GM18868 (cell line): ENCODE results near the gene DGAT2L6.

Experiments used
- ATAC-seq: cut with Tn5 transposase; IDR thresholded peaks from one replicate; pipeline ENCODE4 v1.9.1; 2021; ENCODE audit warnings: mild to moderate bottlenecking, moderate library complexity; ENCODE audit not compliant: unreplicated experiment

Gene DGAT2L6

DNA sequence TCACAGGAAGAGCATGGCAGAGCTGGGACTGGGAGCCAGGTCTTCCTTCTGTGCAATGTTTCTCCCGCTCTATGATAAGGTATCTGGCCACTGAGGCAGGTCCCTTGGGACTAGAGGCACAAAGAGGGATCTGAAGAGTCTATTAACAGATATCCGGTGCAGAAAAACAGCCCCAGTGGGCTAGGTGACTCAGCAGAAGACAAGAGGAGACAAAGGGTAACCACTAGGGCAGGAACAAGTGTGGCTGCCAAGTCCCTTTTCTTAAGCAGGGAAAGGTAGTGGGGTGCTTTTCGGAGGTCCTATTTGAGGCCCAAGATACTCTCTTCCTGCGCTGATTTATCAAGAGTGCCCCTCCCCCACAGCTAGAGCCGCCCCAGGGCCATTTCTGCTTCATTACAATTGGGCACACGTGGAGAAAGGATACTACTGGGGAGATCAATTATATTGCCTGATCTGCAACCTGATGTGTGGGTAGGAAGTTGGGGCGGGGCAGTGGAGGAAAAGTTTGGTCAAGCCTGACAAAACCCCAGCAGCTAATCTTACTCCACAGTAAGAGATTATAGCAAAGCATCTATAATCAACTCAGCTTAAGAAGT is at the start of gene DGAT2L6:
DGAT2L6 (plus strand) TSS at position 546 of the 596 bp plus-strand sequence. CDS start 100 bp downstream, outside the sequence.
- peak; percentile 83 for ATAC-seq

- ATAC-seq, result no peak
Observed at GRCh38 chrX:70128071-70128470, 49.2 kb upstream of the DGAT2L6 start.

DNA sequence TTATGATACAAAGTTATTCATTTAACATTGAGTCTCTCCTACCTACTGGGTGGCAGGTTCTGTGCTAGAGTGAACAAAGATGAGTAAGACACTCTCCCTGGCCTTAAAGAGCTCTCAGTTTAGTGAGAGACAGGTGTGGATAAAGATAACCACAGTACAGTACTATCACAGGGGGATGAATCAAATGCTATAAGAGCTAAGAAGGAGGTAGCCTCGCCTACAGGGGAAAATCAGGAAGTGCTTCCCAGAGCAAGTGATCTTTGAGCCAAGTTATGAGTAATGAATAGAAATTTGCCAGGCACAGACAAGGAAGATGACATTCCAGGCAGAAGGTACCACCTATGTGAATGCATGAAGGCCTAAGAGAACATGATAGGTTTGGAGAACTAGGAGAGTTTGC is 47.5 kb upstream of the DGAT2L6 start:
- ATAC-seq, result no peak

DNA sequence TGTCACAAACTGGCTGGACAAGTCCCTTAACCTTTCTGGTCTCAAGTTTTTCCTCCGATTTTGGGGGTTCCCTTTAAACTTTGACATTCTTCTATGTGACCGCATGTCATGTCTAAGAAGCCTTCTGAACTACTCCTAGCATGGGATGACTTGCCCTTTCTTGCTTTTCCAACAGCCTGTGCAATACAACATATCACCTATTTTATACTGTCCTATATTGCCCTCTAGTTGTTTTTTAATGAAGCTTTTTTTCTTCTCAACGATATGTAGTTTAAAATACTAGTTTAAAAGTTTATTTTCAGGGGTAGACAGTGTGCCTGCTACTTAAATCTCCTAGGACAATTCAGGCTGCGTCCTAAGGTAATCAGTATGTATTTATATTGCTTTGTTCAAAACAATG is 45.1 kb upstream of the DGAT2L6 start:
- ATAC-seq, result no peak

GRCh38 chrX:70132877-70133302 is 44.4 kb upstream of the DGAT2L6 start:
- ATAC-seq, result no peak

DNA sequence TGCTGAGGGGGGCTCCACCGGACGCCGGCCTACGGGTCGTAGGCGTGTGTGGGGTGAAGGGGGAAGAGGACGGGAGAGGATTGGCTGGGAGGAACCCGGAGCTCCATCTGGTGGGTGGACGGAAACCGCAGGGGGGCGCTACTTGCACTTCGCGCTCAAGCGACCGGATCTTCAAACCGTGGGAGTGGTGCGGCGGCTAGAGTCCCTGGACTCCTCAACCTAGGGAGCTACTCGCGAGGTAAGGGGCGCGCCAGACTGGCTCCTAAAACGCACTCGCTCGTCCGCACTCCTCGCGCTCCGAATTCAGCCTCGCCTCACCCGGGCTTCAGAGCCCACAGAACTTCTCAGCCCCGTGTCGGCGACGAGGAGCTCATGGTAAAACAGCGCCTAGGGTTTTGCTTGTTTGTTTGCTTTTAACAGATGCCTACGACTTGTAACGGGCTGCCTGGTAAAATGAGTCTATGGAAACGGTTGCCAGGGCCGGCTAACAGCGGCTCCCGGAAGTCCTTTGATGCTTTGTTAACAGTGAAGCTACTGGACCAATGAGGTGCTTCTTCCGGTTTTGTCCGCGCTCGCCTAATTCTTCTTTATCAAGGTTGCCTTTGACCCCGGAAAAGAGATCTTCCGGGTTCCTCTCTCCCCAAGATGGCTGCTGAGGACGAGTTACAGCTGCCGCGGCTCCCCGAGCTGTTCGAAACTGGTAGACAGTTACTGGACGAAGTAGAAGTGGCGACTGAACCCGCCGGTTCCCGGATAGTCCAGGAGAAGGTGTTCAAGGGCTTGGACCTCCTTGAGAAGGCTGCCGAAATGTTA is 43.8 kb upstream of the DGAT2L6 start, which contains the start of gene IGBP1:
IGBP1 (plus strand) TSS at position 145 of the 813 bp plus-strand sequence; CDS start at position 646, 501 bp downstream.
- peak; percentile 87 for ATAC-seq

DNA sequence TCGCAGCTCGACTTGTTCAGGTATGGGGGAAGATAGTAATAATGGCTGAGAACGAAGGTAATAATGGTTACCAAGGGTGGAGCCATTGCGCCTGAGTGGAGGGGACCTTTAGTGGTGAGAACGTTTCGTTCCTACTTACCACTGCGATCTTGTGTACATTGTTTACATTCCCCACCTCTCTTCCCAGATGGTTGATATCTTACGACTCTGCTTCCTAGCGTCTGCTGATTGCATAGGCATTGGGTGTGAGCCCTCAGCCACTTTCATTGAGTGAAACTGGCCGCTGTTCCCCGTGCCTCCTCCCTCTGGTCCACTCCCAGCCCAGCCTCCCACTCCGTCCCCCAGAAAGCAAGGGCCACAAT is 43.2 kb upstream of the DGAT2L6 start:
- peak; percentile 11 for ATAC-seq

DNA sequence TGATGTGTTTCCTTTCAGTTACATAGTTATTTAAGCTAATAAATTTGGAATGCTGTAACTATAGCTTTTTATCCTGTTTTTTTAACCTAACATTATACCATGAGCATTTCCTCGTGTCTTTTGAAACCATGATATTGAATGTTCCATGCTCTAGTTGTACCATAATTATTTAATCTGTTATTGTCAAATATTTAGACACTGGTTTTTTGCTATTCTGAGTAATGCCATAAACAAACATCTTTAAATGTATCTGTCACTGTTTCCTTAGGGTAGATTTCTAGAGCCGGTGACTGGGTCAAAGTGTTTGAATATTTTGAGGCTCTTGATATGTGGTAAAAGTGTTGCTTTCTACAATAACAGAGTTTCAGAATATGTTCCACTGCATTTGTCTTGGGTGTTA is 38.7 kb upstream of the DGAT2L6 start:
- no peak for ATAC-seq

DNA sequence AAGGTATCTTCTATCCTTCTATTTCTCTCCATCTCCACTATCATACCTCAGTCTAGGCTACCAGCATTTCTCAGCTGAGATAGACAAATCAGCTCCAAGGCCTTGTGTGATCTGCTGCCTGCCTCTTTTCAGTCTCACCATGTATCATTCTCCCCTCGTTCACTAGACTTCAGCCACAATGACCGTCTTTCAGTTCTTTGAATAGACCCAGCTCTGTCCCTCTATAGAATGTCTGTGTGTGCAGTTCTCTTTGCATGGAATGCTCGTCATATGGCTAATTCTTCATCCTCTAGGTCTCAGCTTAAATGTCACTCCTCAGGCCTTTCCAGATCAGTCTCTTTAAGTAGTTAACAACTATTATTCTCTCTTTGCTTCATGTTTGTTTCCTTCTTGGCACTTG is 37.5 kb upstream of the DGAT2L6 start:
- ATAC-seq, result no peak

DNA sequence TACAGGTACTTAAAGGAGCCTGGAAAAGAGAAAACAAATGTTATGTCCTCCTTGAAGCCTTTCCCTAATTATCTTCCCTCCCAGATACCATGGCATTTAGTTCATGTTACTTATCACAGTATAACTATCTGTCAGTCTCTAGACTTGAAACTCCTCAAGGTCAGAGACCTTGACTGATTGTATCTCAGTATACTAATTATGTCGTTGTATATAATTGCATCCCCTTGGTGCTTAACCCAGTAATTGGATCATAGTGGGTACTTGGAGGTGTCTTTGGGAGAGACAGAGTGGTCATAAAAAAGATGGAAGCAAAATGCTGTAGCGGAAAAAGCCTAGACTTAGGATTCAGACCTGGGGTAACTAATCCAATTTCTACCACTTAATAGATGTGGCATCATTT is 35.9 kb upstream of the DGAT2L6 start:
- no peak for ATAC-seq

DNA sequence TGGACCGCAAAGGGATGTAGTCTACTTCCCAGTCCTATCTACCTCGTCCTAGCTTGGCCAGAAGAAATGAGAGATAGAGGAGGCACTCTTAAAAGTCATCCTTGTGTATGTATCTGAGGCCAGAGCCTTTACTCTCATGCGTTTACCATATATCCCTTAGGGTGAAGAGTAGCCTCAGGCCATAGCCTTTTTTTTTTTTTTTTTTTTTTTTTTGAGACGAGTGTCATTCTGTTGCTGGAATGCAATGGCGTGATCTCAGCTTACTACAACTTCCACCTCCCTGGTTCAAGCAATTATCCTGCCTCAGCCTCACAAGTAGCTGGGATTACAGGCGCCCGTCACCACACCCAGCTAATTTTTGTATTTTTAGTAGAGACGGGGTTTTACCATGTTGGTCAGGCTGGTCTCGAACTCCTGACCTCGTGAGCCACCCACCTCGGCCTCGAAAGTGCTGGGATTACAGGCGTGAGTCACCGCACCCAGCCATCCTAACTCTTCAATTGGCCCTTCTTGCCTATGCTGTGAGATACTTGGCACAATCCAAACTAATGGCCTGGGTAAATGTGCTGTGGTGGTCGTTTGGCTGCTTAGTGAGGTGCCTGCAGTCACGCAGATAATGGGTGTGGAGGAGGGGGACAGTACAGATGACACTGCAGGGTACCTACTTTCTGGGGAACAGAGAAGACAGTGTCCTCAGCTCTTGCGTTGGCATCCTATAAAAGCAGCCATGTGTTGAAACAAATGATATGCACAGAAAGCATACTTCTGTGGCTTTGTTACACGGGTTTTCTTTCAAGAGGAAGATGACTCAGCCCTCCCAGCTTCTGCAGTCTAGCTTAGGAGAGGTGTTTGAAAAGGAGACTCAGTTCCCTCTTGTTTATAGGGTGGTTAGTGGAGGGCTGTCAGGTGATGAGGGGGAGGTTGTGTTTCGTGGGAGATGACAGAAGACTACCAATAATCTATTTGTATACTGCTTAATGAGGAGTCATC is 10.4 kb upstream of the DGAT2L6 start:
- no peak for ATAC-seq

GRCh38 chrX:70168238-70169188 is 8.8 kb upstream of the DGAT2L6 start:
- ATAC-seq, result no peak

DNA sequence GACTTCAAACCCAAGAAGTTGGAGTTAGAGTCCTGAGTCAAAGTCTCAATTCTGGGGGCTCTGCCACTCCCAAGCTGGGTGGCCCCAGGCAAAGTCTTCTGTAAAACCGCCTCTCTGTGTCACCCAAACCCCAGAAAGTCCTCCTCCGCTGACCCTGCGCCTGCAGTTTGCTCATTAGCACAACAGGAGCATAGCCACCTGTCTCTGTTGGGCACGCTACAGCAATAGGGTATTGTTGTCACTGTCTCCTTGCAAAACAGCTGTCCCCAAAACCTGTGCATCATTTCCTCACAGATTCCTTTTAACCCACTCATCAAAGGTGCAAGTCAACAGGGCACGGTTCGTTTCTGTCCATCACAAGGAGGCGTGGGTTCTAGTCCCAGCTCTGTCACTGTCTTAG is 8.0 kb upstream of the DGAT2L6 start:
- ATAC-seq, result no peak

- no peak for ATAC-seq
Observed at GRCh38 chrX:70171624-70172023, 5.7 kb upstream of the DGAT2L6 start.

DNA sequence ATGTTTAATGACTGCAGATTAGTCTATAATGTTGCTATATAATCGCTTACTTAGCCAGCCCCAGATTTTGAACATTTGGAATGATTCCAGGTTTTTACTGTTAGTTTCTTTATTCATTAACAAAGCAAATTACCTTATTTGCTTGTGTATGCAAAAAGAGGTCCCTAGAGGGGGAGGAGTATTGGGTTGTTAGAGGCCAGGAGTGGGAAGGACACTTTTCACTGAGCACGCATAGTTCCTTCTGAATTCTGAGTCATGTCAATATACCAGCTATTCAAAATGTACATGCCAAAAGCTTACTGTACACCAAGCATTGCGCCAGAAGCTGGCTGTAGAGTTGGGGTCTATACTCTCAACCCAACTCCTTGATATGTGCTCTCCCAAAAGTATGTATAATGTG is 5.1 kb upstream of the DGAT2L6 start:
- ATAC-seq, result no peak

DNA sequence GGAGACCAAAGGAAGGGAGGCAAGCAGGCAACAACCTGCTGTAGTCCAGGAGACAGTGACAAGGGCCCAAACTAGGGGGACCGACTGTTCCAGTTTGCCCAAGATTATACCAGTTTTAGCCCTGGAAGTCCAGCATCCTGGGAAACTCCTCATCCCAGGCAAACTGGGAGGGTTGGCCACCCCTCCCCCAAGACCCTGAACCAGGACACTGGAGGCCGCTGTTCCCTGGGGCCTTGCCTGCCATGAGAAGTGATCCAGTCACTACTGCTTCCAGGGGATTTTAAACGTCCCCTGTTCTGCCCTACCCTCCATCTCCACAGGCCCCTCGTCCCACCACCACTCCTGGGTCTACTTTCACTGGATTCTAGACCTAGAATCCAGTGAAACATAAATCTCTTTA is 4.3 kb upstream of the DGAT2L6 start:
- ATAC-seq, result no peak

DNA sequence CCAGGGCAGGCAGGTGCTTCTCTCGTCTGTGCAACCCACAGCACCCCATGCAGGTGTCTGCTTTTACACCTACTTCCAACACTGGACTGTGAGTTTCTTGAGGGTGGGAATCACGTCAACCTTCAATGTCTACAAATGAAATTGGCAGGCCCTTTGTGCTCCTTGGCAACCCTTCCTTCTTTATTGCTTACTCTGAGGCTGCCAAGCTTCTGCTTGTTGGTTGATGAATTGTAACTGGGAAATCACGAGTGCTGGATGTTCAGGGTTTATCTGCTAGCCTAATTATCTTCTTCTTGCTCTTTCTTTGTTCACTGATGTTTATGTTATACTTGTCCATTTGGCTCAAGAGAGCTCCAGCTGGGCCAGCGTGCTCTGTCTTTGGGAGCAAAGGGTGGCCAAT is 2.5 kb upstream of the DGAT2L6 start:
- no peak for ATAC-seq

GRCh38 chrX:70175338-70175737 is 1.9 kb upstream of the DGAT2L6 start:
- no peak for ATAC-seq

DNA sequence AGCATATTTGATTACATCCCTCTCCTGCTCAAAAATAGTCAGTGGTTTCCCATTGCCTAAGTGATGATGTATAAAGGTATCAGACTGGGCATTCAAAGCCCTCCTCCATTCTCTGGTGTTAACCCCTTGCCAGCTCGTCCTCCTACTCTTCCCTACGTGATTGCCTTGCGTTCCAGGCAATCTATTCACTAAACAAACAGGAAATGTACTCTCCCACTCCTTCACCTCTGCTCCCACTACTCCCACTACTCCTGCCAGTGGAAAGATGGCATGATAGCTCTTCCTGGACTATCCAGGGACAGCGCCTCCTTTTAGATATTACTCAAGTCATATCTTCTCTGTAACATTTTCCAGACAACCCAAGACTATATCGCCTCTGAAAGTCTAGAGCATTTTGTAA is 5.8 kb downstream of the DGAT2L6 start:
- no peak for ATAC-seq

GRCh38 chrX:70190225-70190624 is 12.9 kb downstream of the DGAT2L6 start:
- ATAC-seq, result no peak
